ENCODE data around the gene TRIM14.
A peak's percentile ranks its signal among the peaks of the same experiment; 100 is the strongest.

GRCh38 chr9:98034593-98035546 lies 84.2 kb downstream of the TRIM14 start:
- TF ChIP-seq EZH2 (IDR thresholded peaks at IDR 0.05; ENCODE audit: low read depth) (no peak), CTCF (conservative IDR thresholded peaks at IDR 0.05) (peak; percentile 79)
